HepG2 (cell line): ENCODE measurements around the gene OR5L1. TPM values are rescaled to one million over a fixed set of nuclear protein-coding genes. Genes with fewer than 3 reads are reported as not detected.

Experiments used
- ATAC-seq: fragments of 200-7000 bp; cut with Tn5 transposase; 3 replicates; pipeline ENCODE4 v1.9.1; 2020; ENCODE audit warnings: mild to moderate bottlenecking, moderate library complexity
- BruUV-seq: library from RNA; stranded (reverse); fragments of 400-500 nt; replicated peaks from 2 replicates; lab custom pipeline; 2021; lab: Mats Ljungman, UMichigan
- CTCF ChIA-PET: fragments of 300-600 bp; formaldehyde crosslinking; extraction: SDS; loops from one replicate; lab custom pipeline; 2021; ENCODE audit warnings: low total read pairs, inconsistent platforms, low intra/inter-chr PET ratio; lab: Yijun Ruan, JAX
- POLR2A ChIA-PET: fragments of 350-600 bp; sonication (Branson Sonifier 250); formaldehyde crosslinking; loops from one replicate; lab custom pipeline; 2020; ENCODE audit warnings: antibody characterized with exemption, inconsistent platforms; lab: Yijun Ruan, JAX
- DNase-seq: peaks from one replicate; pipeline ENCODE4 v3.0.0-alpha.2; 2015; ENCODE audit warnings: low spot score
- FAIRE-seq: peaks from 3 replicates; lab custom pipeline; 2011; peaks lifted over from hg19 to GRCh38; lab: Jason Lieb, UNC
- H2AFZ ChIP-seq: one replicate; pipeline ENCODE4 v1.6.1; 2011; ENCODE audit warnings: low read length, inconsistent platforms
- H3K27ac ChIP-seq: fragments of 300-600 bp; 3 replicates; pipeline ENCODE4 v1.8.0; 2011; ENCODE audit warnings: mixed run types, mild to moderate bottlenecking, mixed read lengths, low read length, inconsistent platforms; ENCODE audit not compliant: insufficient read depth; ENCODE audit errors: extremely low read length
- H3K27me3 ChIP-seq, 2 experiments: fragments of 200-600 bp in 1 of 2; 2 replicates in 1 of 2; 3 replicates in 1 of 2; pipeline versions ENCODE4 v1.6.0 to v1.8.0; 2011; ENCODE audit warnings: low read length in 2 of 2, mild to moderate bottlenecking in 2 of 2, moderate library complexity in 2 of 2, inconsistent platforms in 1 of 2; ENCODE audit not compliant: insufficient read depth in 2 of 2, control insufficient read depth in 1 of 2
- H3K36me3 ChIP-seq, 2 experiments: fragments of 200-600 bp in 1 of 2; replicated peaks in 1 of 2; 2 replicates in 1 of 2; 3 replicates in 1 of 2; pipeline versions ENCODE4 v1.5.1 to v1.8.0; 2011; ENCODE audit warnings: low read length in 2 of 2, inconsistent platforms in 1 of 2; ENCODE audit not compliant: insufficient read depth in 2 of 2, control insufficient read depth in 1 of 2
- H3K4me1 ChIP-seq: 2 replicates; pipeline ENCODE4 v1.5.1; 2012; ENCODE audit warnings: low read length, inconsistent platforms; ENCODE audit not compliant: insufficient read depth
- H3K4me2 ChIP-seq: 2 replicates; pipeline ENCODE4 v1.6.0; 2011; ENCODE audit warnings: low read depth, low read length, inconsistent platforms
- H3K4me3 ChIP-seq, 3 experiments: fragments of 200-600 bp in 1 of 3; sonication (generic), shearing (Covaris generic) in 1 of 3; replicated peaks in 1 of 3; 2 replicates each; pipeline ENCODE4 v1.5.1; 2011 to 2016; ENCODE audit warnings: low read length in 3 of 3, inconsistent platforms in 2 of 3, low read depth in 2 of 3, mild to moderate bottlenecking in 2 of 3, control low read depth in 1 of 3, mixed read lengths in 1 of 3; ENCODE audit not compliant: insufficient read depth in 1 of 3
- H3K79me2 ChIP-seq: one replicate; pipeline ENCODE4 v1.6.1; 2011; ENCODE audit warnings: low read length, inconsistent platforms; ENCODE audit not compliant: insufficient read depth
- H3K9ac ChIP-seq: 2 replicates; pipeline ENCODE4 v1.6.0; 2011; ENCODE audit warnings: mild to moderate bottlenecking, low read depth, low read length, inconsistent platforms; ENCODE audit not compliant: insufficient read depth
- H3K9me3 ChIP-seq: 2 replicates; pipeline ENCODE4 v1.5.1; 2012; ENCODE audit warnings: mild to moderate bottlenecking, low read length
- H4K20me1 ChIP-seq: 2 replicates; pipeline ENCODE4 v1.6.0; 2011; ENCODE audit warnings: inconsistent platforms, mild to moderate bottlenecking, low read length, moderate library complexity; ENCODE audit not compliant: insufficient read depth
- ARHGAP35 ChIP-seq: sonication (generic); formaldehyde crosslinking; IDR thresholded peaks from 2 replicates; pipeline ENCODE4 v1.9.0; 2022; ENCODE audit warnings: mild to moderate bottlenecking, inconsistent platforms, moderate library complexity, missing genetic modification reagents, borderline replicate concordance
- DMAP1 ChIP-seq: IDR thresholded peaks from 2 replicates; pipeline ENCODE4 v1.6.1; 2016
- FOSL1 ChIP-seq: sonication (generic); formaldehyde crosslinking; IDR thresholded peaks from 2 replicates; pipeline ENCODE4 v1.9.0; 2021; ENCODE audit warnings: missing genetic modification reagents, borderline replicate concordance
- HNRNPL ChIP-seq: fragments of 200-400 bp; formaldehyde crosslinking; IDR thresholded peaks from 2 replicates; pipeline ENCODE4 v1.6.1; 2017; ENCODE audit warnings: mild to moderate bottlenecking, low read depth, low read length
- PITX1 ChIP-seq: sonication (generic); formaldehyde crosslinking; IDR thresholded peaks from 2 replicates; pipeline ENCODE4 v1.5.1; 2020; ENCODE audit warnings: mild to moderate bottlenecking, missing genetic modification reagents
- ZFP90 ChIP-seq: sonication (generic); formaldehyde crosslinking; IDR thresholded peaks from 2 replicates; pipeline ENCODE4 v1.8.0; 2022; ENCODE audit warnings: missing genetic modification reagents, mild to moderate bottlenecking, inconsistent platforms, borderline replicate concordance
- ZNF205 ChIP-seq: IDR thresholded peaks from 2 replicates; pipeline ENCODE4 v1.6.1; 2018; ENCODE audit warnings: missing biosample characterization, missing genetic modification reagents
- ZNF570 ChIP-seq: sonication (generic); formaldehyde crosslinking; IDR thresholded peaks from 2 replicates; pipeline ENCODE4 v1.4.0; 2020; ENCODE audit warnings: mild to moderate bottlenecking, missing genetic modification reagents, borderline replicate concordance
- ZNF605 ChIP-seq: sonication (generic); formaldehyde crosslinking; IDR thresholded peaks from 2 replicates; pipeline ENCODE4 v1.8.0; 2022; ENCODE audit warnings: mild to moderate bottlenecking, missing genetic modification reagents
- ZNF883 ChIP-seq: sonication (generic); formaldehyde crosslinking; IDR thresholded peaks from 2 replicates; pipeline ENCODE4 v1.5.1; 2020; ENCODE audit warnings: mild to moderate bottlenecking, missing genetic modification reagents; ENCODE audit errors: not compliant biosample characterization
- WGBS: methylation state at CpG from one replicate; pipeline ENCODE4 v1.1.6; 2017; ENCODE audit warnings: low lambda C conversion rate; 5-methylcytosine and 5-hydroxymethylcytosine counted together
- in situ Hi-C: cut with HindIII; loops from 2 replicates; pipeline ENCODE4 v1.10.0; 2017; ENCODE audit warnings: low pct_unique_long_range_greater_than_20kb; ENCODE audit not compliant: extremely low pct_ligation_motif_present
- intact Hi-C: fragments of 100-400 bp; cut with micrococcal nuclease; formaldehyde crosslinking; loops from one replicate; pipeline ENCODE4 v1.10.0; 2022; ENCODE audit not compliant: unreplicated experiment
- polyA plus RNA-seq, 8 experiments: library from polyadenylated mRNA; depleted of rRNA in 3 of 8; stranded (reverse) in 7 of 8; unstranded in 1 of 8; fragments of >200 nt; fragmentation: Illumina TruSeq in 4 of 8; extraction: Trizol in 4 of 8; gene quantifications; 2 replicates each; pipeline versions ENCODE4 v1.2.1 to v1.2.3, GENCODE V29; 2011 to 2016; ENCODE audit warnings: low read depth in 4 of 8, missing spikeins in 1 of 8, mixed read lengths in 1 of 8; ENCODE audit not compliant: insufficient read depth in 1 of 8
- total RNA-seq, 5 experiments: library from RNA; depleted of rRNA; stranded (reverse); fragments of >200 nt; fragmentation: Illumina TruSeq; extraction: Trizol; gene quantifications; 2 replicates each; pipeline ENCODE4 v1.2.3, GENCODE V29; 2016; ENCODE audit warnings: low read depth in 1 of 5
- TF ChIP-seq, protein P1 (sequence below): sonication (generic); formaldehyde crosslinking; IDR thresholded peaks from 2 replicates; pipeline ENCODE4 v1.5.0; 2020; ENCODE audit warnings: missing genetic modification reagents
- TF ChIP-seq, protein P2 (sequence below): sonication (generic); formaldehyde crosslinking; IDR thresholded peaks from 2 replicates; pipeline ENCODE4 v1.4.0; 2020; ENCODE audit warnings: mild to moderate bottlenecking, missing genetic modification reagents

OR5L1 gene
- total and polyA plus RNA-seq, 2 of the 13 experiments (the other 11 are each of a cell fraction or from before 2014, with no cell fraction given), result not detected

GRCh38 chr11:55819330-55819729 is 8.2 kb downstream of the OR5L1 start, which contains the start of gene OR5D18:
Gene OR5D18, plus strand, starts transcription at chr11:55819630. Its CDS starts 0 bp downstream, at chr11:55819630.
- Histone ChIP-seq H3K27ac (no peak within 1 kb of the TSS), H3K4me3 (no peak within 1 kb of the TSS), H3K79me2 (no peaks in the 10 kb centered on the region), H3K4me1 (no peaks in the 10 kb centered on the region), H3K4me2 (no peak within 1 kb of the TSS), H2AFZ (no peak within 1 kb of the TSS), H4K20me1 (no peaks in the 10 kb centered on the region), H3K9ac (no peak within 1 kb of the TSS), H3K27me3 (no peaks in the 10 kb centered on the region), H3K9me3 (peaks cover 36% of the 10 kb centered on the region)
- ATAC-seq (no peak), DNase-seq (no peak), FAIRE-seq (no peak)
- ChIA-PET POLR2A (no interaction called here), CTCF (no interaction called here)
- TF ChIP-seq ZNF883 (CRISPR knock-in tag), result no peak
- TF ChIP-seq, protein P1, sequence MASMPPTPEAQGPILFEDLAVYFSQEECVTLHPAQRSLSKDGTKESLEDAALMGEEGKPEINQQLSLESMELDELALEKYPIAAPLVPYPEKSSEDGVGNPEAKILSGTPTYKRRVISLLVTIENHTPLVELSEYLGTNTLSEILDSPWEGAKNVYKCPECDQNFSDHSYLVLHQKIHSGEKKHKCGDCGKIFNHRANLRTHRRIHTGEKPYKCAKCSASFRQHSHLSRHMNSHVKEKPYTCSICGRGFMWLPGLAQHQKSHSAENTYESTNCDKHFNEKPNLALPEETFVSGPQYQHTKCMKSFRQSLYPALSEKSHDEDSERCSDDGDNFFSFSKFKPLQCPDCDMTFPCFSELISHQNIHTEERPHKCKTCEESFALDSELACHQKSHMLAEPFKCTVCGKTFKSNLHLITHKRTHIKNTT (CRISPR knock-in tag), result no peak
- no peak for TF ChIP-seq ZNF570 (CRISPR knock-in tag)
- no peak for TF ChIP-seq ZNF605
- TF ChIP-seq ZNF205 (CRISPR knock-in tag), result no peak
- TF ChIP-seq, protein P2, sequence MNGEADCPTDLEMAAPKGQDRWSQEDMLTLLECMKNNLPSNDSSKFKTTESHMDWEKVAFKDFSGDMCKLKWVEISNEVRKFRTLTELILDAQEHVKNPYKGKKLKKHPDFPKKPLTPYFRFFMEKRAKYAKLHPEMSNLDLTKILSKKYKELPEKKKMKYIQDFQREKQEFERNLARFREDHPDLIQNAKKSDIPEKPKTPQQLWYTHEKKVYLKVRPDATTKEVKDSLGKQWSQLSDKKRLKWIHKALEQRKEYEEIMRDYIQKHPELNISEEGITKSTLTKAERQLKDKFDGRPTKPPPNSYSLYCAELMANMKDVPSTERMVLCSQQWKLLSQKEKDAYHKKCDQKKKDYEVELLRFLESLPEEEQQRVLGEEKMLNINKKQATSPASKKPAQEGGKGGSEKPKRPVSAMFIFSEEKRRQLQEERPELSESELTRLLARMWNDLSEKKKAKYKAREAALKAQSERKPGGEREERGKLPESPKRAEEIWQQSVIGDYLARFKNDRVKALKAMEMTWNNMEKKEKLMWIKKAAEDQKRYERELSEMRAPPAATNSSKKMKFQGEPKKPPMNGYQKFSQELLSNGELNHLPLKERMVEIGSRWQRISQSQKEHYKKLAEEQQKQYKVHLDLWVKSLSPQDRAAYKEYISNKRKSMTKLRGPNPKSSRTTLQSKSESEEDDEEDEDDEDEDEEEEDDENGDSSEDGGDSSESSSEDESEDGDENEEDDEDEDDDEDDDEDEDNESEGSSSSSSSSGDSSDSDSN (CRISPR knock-in tag), result no peak
- TF ChIP-seq DMAP1 (CRISPR knock-in tag), result no peak
- no peak for TF ChIP-seq PITX1 (CRISPR knock-in tag)
- TF ChIP-seq HNRNPL, result no peak
- no peak for TF ChIP-seq ARHGAP35 (CRISPR knock-in tag)
- TF ChIP-seq ZFP90 (CRISPR knock-in tag), result no peak
- TF ChIP-seq FOSL1, result no peak
- TF ChIP-seq, all 625 proteins: peak for 0
- in situ Hi-C loops (no loop called here), intact Hi-C loops (no loop called here)
- H3K36me3 ChIP-seq, result no peaks in the 10 kb centered on the region
- WGBS, result 23% methylated on average over 5 of the region's 5 CpGs
- BruUV-seq, result no TSS peak
